Testis (tissue), 2 donors: ENCODE data around the gene TENT5C.

ENCODE experiments used
- CTCF ChIP-seq, 3 experiments: fragments of 450-650 bp in 2 of 3; fragments of 200-600 bp in 1 of 3; sonication (generic) in 1 of 3; IDR thresholded peaks; one replicate each; pipeline ENCODE4 v1.5.1; 2016 to 2019; ENCODE audit warnings: antibody characterized with exemption in 3 of 3, mild to moderate bottlenecking in 2 of 3, moderate library complexity in 1 of 3
- POLR2A ChIP-seq: fragments of 450-650 bp; IDR thresholded peaks from one replicate; pipeline ENCODE4 v1.6.1; 2017; ENCODE audit warnings: antibody characterized with exemption, mild to moderate bottlenecking, moderate library complexity

DNA sequence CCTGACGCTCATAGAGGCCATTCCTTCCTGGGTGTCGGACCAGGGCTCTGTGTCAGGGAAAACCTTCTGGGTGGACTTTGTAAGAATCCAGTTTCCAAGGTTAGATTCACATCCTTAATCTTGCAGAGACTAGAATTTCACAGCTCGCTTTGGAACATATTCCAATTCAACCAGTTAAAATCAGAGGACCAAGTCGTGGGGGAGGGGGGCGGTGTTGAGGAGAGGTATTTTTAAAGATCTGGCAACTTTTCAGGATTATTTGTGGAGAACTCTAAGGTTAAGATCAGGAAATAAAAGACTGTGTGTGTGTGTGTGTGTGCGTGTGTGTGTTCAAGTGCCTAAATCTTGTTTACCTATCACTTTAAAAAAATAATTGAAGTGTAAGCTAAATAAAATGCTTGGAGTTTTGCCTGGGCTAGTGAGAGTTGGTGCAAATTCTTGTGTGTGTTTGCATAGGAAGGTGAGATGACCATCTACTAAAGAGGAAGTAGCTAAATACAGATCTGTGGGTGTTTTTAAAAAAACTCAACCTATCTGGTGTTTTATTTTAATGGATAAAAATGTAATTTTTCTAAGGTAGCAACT lies 21.8 kb downstream of the TENT5C start:
- TF ChIP-seq CTCF (IDR thresholded peaks at IDR 0.05) (no peak), POLR2A (no peak)
